ENCODE data around the gene HMCN2.

The HMCN2 gene

DNA sequence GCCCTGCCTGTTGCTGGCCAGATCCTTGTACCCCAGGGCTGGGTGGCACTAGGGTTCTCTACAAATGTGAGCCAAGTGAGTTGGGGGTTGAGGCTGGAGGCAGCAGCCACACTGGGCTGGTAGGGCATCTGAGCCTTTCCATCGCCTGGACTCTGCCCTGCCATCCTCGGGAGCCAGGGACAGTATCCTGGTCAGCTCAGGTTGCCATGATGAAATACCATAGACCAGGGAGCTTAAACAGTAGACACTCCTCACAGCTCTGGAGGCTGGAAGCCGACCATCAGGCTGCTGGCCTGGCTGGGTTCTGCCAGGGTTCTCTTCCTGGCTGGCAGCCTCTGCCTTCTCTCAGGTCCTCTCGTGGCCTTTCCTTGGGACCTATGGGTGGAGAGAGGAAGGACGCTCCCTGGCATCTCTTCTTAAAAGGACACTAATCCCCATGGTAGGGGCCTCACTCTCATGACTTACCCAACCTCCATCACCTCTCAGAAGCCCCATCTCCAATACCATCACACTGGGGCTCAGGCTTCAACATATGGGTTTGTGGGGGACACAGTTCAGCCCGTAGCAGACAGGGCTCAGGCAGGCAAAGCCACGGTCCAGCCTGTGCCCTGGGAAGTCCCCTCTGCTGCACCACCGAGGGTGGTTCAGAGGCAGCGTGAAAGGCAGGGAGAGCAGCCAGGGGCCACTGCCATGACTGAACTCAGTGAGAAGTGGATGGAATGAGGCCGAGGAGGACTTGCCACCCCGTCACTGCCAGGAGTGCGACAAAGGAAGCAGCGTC lies 50.1 kb downstream of the HMCN2 start:
- H3K27ac ChIP-seq = no peak overlapping the region
- TF ChIP-seq, protein P1, sequence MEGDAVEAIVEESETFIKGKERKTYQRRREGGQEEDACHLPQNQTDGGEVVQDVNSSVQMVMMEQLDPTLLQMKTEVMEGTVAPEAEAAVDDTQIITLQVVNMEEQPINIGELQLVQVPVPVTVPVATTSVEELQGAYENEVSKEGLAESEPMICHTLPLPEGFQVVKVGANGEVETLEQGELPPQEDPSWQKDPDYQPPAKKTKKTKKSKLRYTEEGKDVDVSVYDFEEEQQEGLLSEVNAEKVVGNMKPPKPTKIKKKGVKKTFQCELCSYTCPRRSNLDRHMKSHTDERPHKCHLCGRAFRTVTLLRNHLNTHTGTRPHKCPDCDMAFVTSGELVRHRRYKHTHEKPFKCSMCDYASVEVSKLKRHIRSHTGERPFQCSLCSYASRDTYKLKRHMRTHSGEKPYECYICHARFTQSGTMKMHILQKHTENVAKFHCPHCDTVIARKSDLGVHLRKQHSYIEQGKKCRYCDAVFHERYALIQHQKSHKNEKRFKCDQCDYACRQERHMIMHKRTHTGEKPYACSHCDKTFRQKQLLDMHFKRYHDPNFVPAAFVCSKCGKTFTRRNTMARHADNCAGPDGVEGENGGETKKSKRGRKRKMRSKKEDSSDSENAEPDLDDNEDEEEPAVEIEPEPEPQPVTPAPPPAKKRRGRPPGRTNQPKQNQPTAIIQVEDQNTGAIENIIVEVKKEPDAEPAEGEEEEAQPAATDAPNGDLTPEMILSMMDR (conservative IDR thresholded peaks at IDR 0.05) = no peak
- TF ChIP-seq ZFX (IDR thresholded peaks at IDR 0.05) = no peak

DNA sequence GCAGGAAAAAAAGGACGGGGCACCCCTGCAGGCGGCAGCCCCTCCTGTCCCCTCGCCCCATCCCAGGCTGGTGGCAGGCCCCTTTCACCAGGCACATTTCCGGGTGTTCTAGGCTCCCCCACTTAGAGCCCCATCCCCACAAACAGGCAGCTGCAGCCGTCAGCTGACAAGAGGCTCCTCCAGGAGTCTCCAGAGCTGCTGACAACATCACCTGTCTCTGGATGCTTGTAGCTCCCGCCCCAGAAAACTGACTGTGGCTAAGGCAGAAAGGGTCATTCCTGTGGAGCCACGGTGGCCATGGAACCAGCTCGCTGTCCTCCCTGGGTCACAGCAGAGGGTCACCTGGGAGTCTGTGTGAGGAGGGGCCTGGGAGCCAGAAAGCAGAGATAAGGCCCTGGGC lies 50.9 kb downstream of the HMCN2 start:
- TF ChIP-seq, protein P1 (conservative IDR thresholded peaks at IDR 0.05) = no peak
- TF ChIP-seq ZFX (IDR thresholded peaks at IDR 0.05) = no peak
- H3K27ac ChIP-seq = no peak overlapping the region

DNA sequence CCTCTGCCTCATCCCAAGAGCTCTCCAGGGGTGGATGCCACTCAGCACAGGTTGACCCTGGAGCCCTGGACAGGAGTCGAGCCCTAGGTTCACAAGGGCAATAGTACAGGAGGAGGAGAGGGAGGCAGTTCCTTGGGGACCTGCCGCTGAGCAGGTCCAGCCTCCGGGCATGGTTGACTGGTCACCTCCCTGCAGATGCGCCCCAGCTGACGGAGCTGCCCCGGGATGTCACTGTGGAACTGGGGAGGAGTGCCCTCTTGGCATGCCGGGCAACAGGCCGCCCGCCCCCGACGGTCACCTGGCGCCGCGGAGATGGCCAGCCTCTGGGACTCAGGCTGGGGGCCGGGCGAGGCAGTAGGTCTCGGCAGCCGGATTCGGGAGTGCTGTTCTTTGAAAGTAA lies 53.7 kb downstream of the HMCN2 start:
- TF ChIP-seq, protein P1 (conservative IDR thresholded peaks at IDR 0.05) = no peak
- TF ChIP-seq ZFX (IDR thresholded peaks at IDR 0.05) = no peak
- no peak overlapping the region for H3K27ac ChIP-seq

DNA sequence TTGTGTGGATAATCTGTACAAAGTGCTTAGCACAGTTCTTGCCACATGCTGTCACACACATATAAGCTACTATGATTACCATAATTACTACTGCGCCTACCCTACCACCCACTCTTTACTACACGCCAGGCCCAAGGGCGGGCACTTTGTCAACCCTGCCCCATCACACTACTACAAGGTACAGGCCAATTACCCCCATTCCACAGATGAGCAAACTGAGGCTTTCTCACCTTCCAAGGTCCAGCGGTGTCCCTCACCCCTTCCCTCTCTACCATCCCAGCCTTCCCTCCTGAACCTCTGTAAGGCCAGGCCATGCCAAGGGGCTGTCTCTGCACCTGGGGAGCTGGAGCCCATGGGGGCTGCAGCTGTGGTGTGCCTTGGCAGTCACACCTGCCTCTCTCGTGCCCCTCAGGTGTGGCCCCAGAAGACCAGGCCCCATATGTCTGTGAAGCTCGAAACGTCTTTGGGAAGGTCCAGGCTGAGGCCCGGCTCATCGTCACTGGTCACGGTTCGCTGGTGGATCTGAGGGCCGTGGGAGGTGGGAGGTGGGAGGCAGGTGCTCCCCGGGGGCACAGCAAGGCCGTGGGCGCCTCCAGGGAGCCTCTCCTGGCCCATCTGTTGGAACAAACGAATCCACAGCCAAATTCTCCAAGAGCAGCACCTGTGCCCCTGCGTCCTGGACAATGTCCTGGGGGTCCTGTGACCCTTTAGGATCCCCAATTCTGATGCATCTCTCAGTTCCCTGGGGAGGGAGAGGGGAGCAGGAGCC lies 54.6 kb downstream of the HMCN2 start:
- no peak overlapping the region for H3K27ac ChIP-seq
- TF ChIP-seq, protein P1 (conservative IDR thresholded peaks at IDR 0.05) = no peak
- no peak for TF ChIP-seq ZFX (IDR thresholded peaks at IDR 0.05)

DNA sequence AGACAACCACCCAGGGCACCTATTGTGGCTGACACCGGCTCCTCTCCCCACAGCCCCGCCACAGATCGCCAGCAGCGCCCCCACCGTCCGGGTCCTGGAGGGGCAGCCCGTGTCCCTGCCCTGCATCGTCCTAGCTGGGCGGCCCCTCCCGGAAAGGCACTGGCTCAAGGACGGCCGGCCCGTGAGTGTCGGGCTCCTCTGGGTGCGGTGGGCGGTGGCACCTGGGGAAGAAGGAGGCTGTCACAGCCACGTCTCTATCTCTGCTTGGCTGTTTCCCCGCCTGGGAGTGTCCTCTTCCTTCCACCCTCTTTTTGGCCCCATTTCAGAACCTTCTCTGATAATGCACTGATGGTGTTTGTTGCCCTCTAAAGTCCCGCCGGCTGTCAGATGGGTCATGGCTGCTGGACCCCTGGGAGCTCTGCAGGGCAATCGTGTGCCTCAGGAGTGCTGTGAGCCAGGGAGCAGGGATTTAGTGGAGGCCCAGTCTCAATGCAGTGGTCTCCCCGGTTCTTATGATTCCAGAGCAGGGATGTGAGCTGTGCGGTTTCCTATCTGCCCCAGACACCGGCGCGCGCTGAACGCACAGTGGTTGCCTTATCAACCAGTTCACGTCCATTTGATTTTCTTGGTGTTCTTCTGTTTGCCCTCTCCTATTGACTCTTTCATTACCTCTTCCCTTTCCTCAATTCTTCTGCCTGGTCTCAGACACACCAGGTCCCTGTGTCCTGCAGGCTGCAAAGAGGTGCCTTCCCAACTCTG lies 55.3 kb downstream of the HMCN2 start:
- TF ChIP-seq ZFX (IDR thresholded peaks at IDR 0.05) = no peak
- TF ChIP-seq, protein P1 (conservative IDR thresholded peaks at IDR 0.05) = no peak
- H3K27ac ChIP-seq = no peak overlapping the region

DNA sequence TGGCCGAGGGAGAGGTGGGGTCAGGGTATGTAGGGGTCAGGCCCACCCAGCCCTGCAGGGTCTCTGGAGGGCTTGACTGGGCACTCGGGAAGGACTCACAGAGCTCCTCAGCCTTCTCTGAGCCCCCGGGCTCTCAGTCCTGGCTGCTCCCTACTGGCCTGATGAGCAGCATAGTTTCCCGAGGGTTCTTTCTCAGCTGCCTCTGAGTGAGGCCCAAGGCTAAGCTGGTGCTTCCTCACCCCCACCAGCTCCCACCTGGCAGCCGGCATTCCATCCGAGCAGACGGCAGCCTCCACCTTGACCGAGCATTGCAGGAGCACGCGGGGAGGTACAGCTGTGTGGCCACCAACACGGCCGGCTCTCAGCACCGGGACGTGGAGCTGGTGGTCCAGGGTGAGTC lies 56.0 kb downstream of the HMCN2 start:
- no peak overlapping the region for H3K27ac ChIP-seq
- TF ChIP-seq, protein P1 (conservative IDR thresholded peaks at IDR 0.05) = no peak
- TF ChIP-seq ZFX (IDR thresholded peaks at IDR 0.05) = no peak
